Ishikawa (cell line): Measurements from ENCODE around the gene MAN2B2.

Source experiments
- CEBPB ChIP-seq: IDR thresholded peaks from 2 replicates; pipeline ENCODE4 v1.6.1; 2012
- MAX ChIP-seq: IDR thresholded peaks from 2 replicates; pipeline ENCODE4 v1.6.1; 2012
- REST ChIP-seq: IDR thresholded peaks from 2 replicates; pipeline ENCODE4 v1.6.1; 2012; ENCODE audit warnings: low read depth, mild to moderate bottlenecking
- TEAD4 ChIP-seq: IDR thresholded peaks from 2 replicates; pipeline ENCODE4 v1.6.1; 2012
- USF1 ChIP-seq: IDR thresholded peaks from 2 replicates; pipeline ENCODE4 v1.6.1; 2012

GRCh38 chr4:6527259-6527658, 47.7 kb upstream of the MAN2B2 start:
- TF ChIP-seq REST (no peak), MAX (no peak), CEBPB (no peak), TEAD4 (no peak), USF1 (no peak)
